OCI-LY7 (cell line): ENCODE measurements around the gene OTOP1. TPM values are rescaled to one million over a fixed set of nuclear protein-coding genes. Genes with fewer than 3 reads are reported as not detected.

Experiments
- BruUV-seq: library from RNA; stranded (reverse); fragments of 400-500 nt; replicated peaks from 2 replicates; lab custom pipeline; 2021; lab: Mats Ljungman, UMichigan
- CTCF ChIA-PET: fragments of 300-600 bp; sonication (Branson Sonifier 250); formaldehyde crosslinking; loops from one replicate; lab custom pipeline; 2022; ENCODE audit warnings: antibody characterized with exemption; ENCODE audit not compliant: unreplicated experiment; lab: Charles Lee
- POLR2A ChIA-PET: fragments of 300-600 bp; sonication (Branson Sonifier 250); formaldehyde crosslinking; loops from one replicate; lab custom pipeline; 2022; ENCODE audit warnings: antibody characterized with exemption; lab: Charles Lee
- DNase-seq: peaks from one replicate; pipeline ENCODE4 v3.0.0-alpha.2; 2015; ENCODE audit warnings: low spot score
- H2AFZ ChIP-seq: fragments of 200-600 bp; sonication (generic), shearing (Covaris generic); 2 replicates; pipeline ENCODE4 v1.6.1; 2014; ENCODE audit warnings: mild to moderate bottlenecking, antibody characterized with exemption, low read length, moderate library complexity
- H3K27ac ChIP-seq: fragments of 200-600 bp; sonication (generic); 2 replicates; pipeline ENCODE4 v1.5.1; 2014; ENCODE audit warnings: mixed run types, low read depth, mild to moderate bottlenecking, moderate library complexity, low read length, inconsistent platforms; ENCODE audit not compliant: poor library complexity, severe bottlenecking
- H3K36me3 ChIP-seq: fragments of 200-600 bp; sonication (generic); 2 replicates; pipeline ENCODE4 v1.6.1; 2014; ENCODE audit warnings: mild to moderate bottlenecking, antibody characterized with exemption, low read length, moderate library complexity, mixed read lengths; ENCODE audit not compliant: insufficient read depth
- H3K4me1 ChIP-seq: fragments of 200-600 bp; sonication (generic); 2 replicates; pipeline ENCODE4 v1.5.1; 2014; ENCODE audit warnings: mild to moderate bottlenecking, low read length; ENCODE audit not compliant: insufficient read depth, poor library complexity, severe bottlenecking
- H3K4me2 ChIP-seq: fragments of 200-600 bp; sonication (generic); 2 replicates; pipeline ENCODE4 v1.6.1; 2014; ENCODE audit warnings: mild to moderate bottlenecking, low read length
- H3K4me3 ChIP-seq: fragments of 200-600 bp; sonication (generic); 2 replicates; pipeline ENCODE4 v1.5.1; 2014; ENCODE audit warnings: mild to moderate bottlenecking, low read depth, low read length; ENCODE audit not compliant: poor library complexity, severe bottlenecking
- H3K79me2 ChIP-seq: fragments of 200-600 bp; sonication (generic); 2 replicates; pipeline ENCODE4 v1.6.1; 2016; ENCODE audit warnings: low read depth, mild to moderate bottlenecking, low read length, moderate library complexity, mixed read lengths; ENCODE audit not compliant: insufficient read depth
- H3K9me2 ChIP-seq: fragments of 200-600 bp; sonication (generic); 2 replicates; pipeline ENCODE4 v1.6.1; 2016; ENCODE audit warnings: mild to moderate bottlenecking, low read length, mixed read lengths; ENCODE audit not compliant: insufficient read depth
- H3K9me3 ChIP-seq: fragments of 200-600 bp; sonication (generic); 2 replicates; pipeline ENCODE4 v1.6.1; 2014; ENCODE audit warnings: mild to moderate bottlenecking, mixed run types, low read length, mixed read lengths
- H4K20me1 ChIP-seq: fragments of 200-600 bp; sonication (generic); 2 replicates; pipeline ENCODE4 v1.6.1; 2014; ENCODE audit warnings: mild to moderate bottlenecking, antibody characterized with exemption, low read length, moderate library complexity, mixed read lengths; ENCODE audit not compliant: insufficient read depth
- CTCF ChIP-seq: fragments of 200-600 bp; sonication (generic); conservative IDR thresholded peaks from 2 replicates; pipeline ENCODE4 v1.5.1; 2014; ENCODE audit warnings: mild to moderate bottlenecking, antibody characterized with exemption, low read length, moderate library complexity, mixed read lengths
- EZH2phosphoT487 ChIP-seq: fragments of 200-600 bp; sonication (generic); IDR thresholded peaks from 2 replicates; pipeline ENCODE4 v1.6.1; 2018; ENCODE audit warnings: low read depth, borderline replicate concordance, mild to moderate bottlenecking, mixed run types, antibody characterized with exemption, low read length, moderate library complexity, mixed read lengths
- intact Hi-C: fragments of 100-400 bp; cut with micrococcal nuclease; formaldehyde crosslinking; loops from one replicate; pipeline ENCODE4 v1.10.0; 2022; ENCODE audit not compliant: unreplicated experiment
- total RNA-seq, 2 experiments: library from RNA; depleted of rRNA in 1 of 2; stranded (reverse); fragments of >200 nt in 1 of 2; shearing (Covaris generic) in 1 of 2; gene quantifications; 2 replicates each; pipeline ENCODE4 v1.2.3, GENCODE V29; 2014 to 2022

OTOP1 gene
- total RNA-seq, 2 experiments from 2014 or later, result not detected

GRCh38 chr4:4268776-4269175 is 42.0 kb upstream of the OTOP1 start:
- no peak overlapping the region for H2AFZ ChIP-seq
- TF ChIP-seq CTCF (no peak), EZH2phosphoT487 (no peak)
- no peak overlapping the region for H3K4me2 ChIP-seq
- no peak overlapping the region for H3K4me3 ChIP-seq
- no TSS peak for BruUV-seq
- DNase-seq, result no peak
- no peaks in the 10 kb centered on the region for H3K4me1 ChIP-seq
- ChIA-PET POLR2A (interaction anchor here (0.5 kb wide), 1 partner anchor 54 kb away, joined by 3 read pairs; no protein-coding TSS in a partner anchor), CTCF (interaction anchor here (0.6 kb wide), 1 partner anchor 17 kb away, joined by 3 read pairs; no protein-coding TSS in a partner anchor)
- intact Hi-C loops, result no loop called here
- no peak overlapping the region for H3K27ac ChIP-seq
- no peaks in the 10 kb centered on the region for H3K79me2 ChIP-seq
- peaks cover 82% of the 10 kb centered on the region for H3K36me3 ChIP-seq
- no peaks in the 10 kb centered on the region for H3K9me3 ChIP-seq
- H4K20me1 ChIP-seq, result no peaks in the 10 kb centered on the region
- no peaks in the 10 kb centered on the region for H3K9me2 ChIP-seq

- Histone ChIP-seq H3K36me3 (peaks cover 74% of the 10 kb centered on the region), H3K9me2 (no peaks in the 10 kb centered on the region), H3K4me2 (no peak overlapping the region), H3K27ac (no peak overlapping the region), H3K9me3 (no peaks in the 10 kb centered on the region), H3K79me2 (no peaks in the 10 kb centered on the region), H3K4me3 (no peak overlapping the region), H4K20me1 (no peaks in the 10 kb centered on the region), H2AFZ (no peak overlapping the region), H3K4me1 (no peaks in the 10 kb centered on the region)
- ChIA-PET POLR2A (interaction anchor here (0.6 to 1.0 kb wide), 3 partner anchors 17 to 666 kb away, joined by 3 read pairs; partner anchors contain the start of gene TMEM128), CTCF (no interaction called here)
- TF ChIP-seq EZH2phosphoT487 (no peak), CTCF (no peak)
- intact Hi-C loops, result no loop called here
- BruUV-seq, result no TSS peak
- no peak for DNase-seq
These were observed 41.3 kb upstream of the OTOP1 start for GRCh38 chr4:4267981-4268380.

GRCh38 chr4:4260185-4260751 is 33.5 kb upstream of the OTOP1 start:
- DNase-seq, result peak; percentile 87

More at GRCh38 chr4:4260185-4260751, 33.5 kb upstream of the OTOP1 start:
- CTCF ChIA-PET, result interaction anchor here (0.8 to 1.4 kb wide), 4 partner anchors 72 to 172 kb away, joined by 3 to 4 read pairs (median 3); no protein-coding TSS in a partner anchor
- Histone ChIP-seq H3K27ac (no peak overlapping the region), H3K36me3 (no peaks in the 10 kb centered on the region), H4K20me1 (no peaks in the 10 kb centered on the region), H3K4me3 (no peak overlapping the region), H3K4me2 (peak overlapping the region; percentile 16), H2AFZ (peak overlapping the region; percentile 24; the same call in 1 of the 2 replicates), H3K4me1 (peaks cover 3% of the 10 kb centered on the region), H3K9me2 (no peaks in the 10 kb centered on the region), H3K9me3 (peaks cover 8% of the 10 kb centered on the region; the same call in 1 of the 2 replicates), H3K79me2 (no peaks in the 10 kb centered on the region)
- TF ChIP-seq EZH2phosphoT487 (no peak), CTCF (peak; percentile 97)
- intact Hi-C loops, result loop anchor here (1.0 kb wide), 2 partner anchors 75 to 170 kb away; no protein-coding TSS in a partner anchor
- no TSS peak for BruUV-seq
- POLR2A ChIA-PET, result interaction anchor here (0.8 to 1.1 kb wide), 6 partner anchors 8 to 282 kb away, joined by 3 to 5 read pairs (median 3); no protein-coding TSS in a partner anchor
